K562 (cell line): Measurements from ENCODE around the gene ATE1. TPM values are rescaled to one million over a fixed set of nuclear protein-coding genes. Genes with fewer than 3 reads are reported as not detected.

Experiments used
- ATAC-seq: fragments of 200-7000 bp; cut with Tn5 transposase; 3 replicates; pipeline ENCODE4 v1.9.1; 2020; ENCODE audit warnings: moderate library complexity
- BruUV-seq: library from RNA; stranded (reverse); fragments of 400-500 nt; replicated peaks from 2 replicates; lab custom pipeline; 2021; lab: Mats Ljungman, UMichigan
- CTCF ChIA-PET: fragments of 300-600 bp; formaldehyde crosslinking; extraction: SDS; loops from one replicate; lab custom pipeline; 2021; ENCODE audit warnings: low intra/inter-chr PET ratio; lab: Yijun Ruan, JAX
- POLR2A ChIA-PET: fragments of 300-600, 350-650 bp; sonication (Branson Sonifier 250); formaldehyde crosslinking; extraction: SDS; loops from one replicate; lab custom pipeline; 2021; ENCODE audit warnings: antibody characterized with exemption, inconsistent platforms; lab: Yijun Ruan, JAX
- DNase-seq, 4 experiments: peaks; one replicate each; pipeline versions ENCODE4 v3.0.0 to v3.0.0-alpha.2; 2011 to 2018; ENCODE audit warnings: low spot score in 3 of 4, mixed read lengths in 3 of 4; ENCODE audit errors: extremely low read depth in 1 of 4
- FAIRE-seq: peaks from 2 replicates; lab custom pipeline; 2011; peaks lifted over from hg19 to GRCh38; lab: Jason Lieb, UNC
- H2AFZ ChIP-seq: 2 replicates; pipeline ENCODE4 v1.6.0; 2011; ENCODE audit warnings: low read depth, low read length, control low read depth, inconsistent platforms
- H3K27ac ChIP-seq: fragments of 200-600 bp; 3 replicates; pipeline ENCODE4 v1.8.0; 2011; ENCODE audit warnings: low read depth, mild to moderate bottlenecking, control low read depth, inconsistent platforms, low read length, moderate library complexity, mixed read lengths; ENCODE audit errors: extremely low read depth
- H3K27me3 ChIP-seq, 2 experiments: fragments of 300-600 bp in 1 of 2; 2 replicates in 1 of 2; 3 replicates in 1 of 2; pipeline versions ENCODE4 v1.6.0 to v1.8.0; 2011; ENCODE audit warnings: inconsistent platforms in 2 of 2, low read length in 2 of 2, mild to moderate bottlenecking in 1 of 2, mixed read lengths in 1 of 2, moderate library complexity in 1 of 2; ENCODE audit not compliant: control insufficient read depth in 2 of 2, insufficient read depth in 2 of 2
- H3K36me3 ChIP-seq: fragments of 300-600 bp; 3 replicates; pipeline ENCODE4 v1.8.0; 2011; ENCODE audit warnings: mild to moderate bottlenecking, low read length, inconsistent platforms; ENCODE audit not compliant: control insufficient read depth, insufficient read depth
- H3K4me1 ChIP-seq, 2 experiments: fragments of 200-600 bp in 1 of 2; replicated peaks in 1 of 2; 2 replicates in 1 of 2; 3 replicates in 1 of 2; pipeline versions ENCODE4 v1.5.1 to v1.8.0; 2011; ENCODE audit warnings: inconsistent platforms in 2 of 2, low read length in 2 of 2, mild to moderate bottlenecking in 1 of 2, mixed read lengths in 1 of 2, moderate library complexity in 1 of 2; ENCODE audit not compliant: control insufficient read depth in 2 of 2, insufficient read depth in 2 of 2
- H3K4me2 ChIP-seq: 2 replicates; pipeline ENCODE4 v1.6.1; 2011; ENCODE audit warnings: low read length, control low read depth, inconsistent platforms, mixed read lengths; ENCODE audit not compliant: insufficient read depth
- H3K4me3 ChIP-seq: fragments of 200-600 bp; sonication (generic), shearing (Covaris generic); 2 replicates; pipeline ENCODE4 v1.5.1; 2016; ENCODE audit warnings: control low read depth, inconsistent platforms
- H3K79me2 ChIP-seq: fragments of 200-600 bp; 3 replicates; pipeline ENCODE4 v1.8.0; 2011; ENCODE audit warnings: low read length, inconsistent platforms; ENCODE audit not compliant: control insufficient read depth, insufficient read depth
- H3K9ac ChIP-seq, 2 experiments: 2 replicates each; pipeline versions ENCODE4 v1.6.0 to v1.6.1; 2011; ENCODE audit warnings: low read depth in 2 of 2, low read length in 2 of 2, control low read depth in 1 of 2, inconsistent platforms in 1 of 2, mild to moderate bottlenecking in 1 of 2, mixed read lengths in 1 of 2; ENCODE audit not compliant: insufficient read depth in 1 of 2
- H3K9me1 ChIP-seq: one replicate; pipeline ENCODE4 v1.6.0; 2011; ENCODE audit warnings: inconsistent platforms, mild to moderate bottlenecking, low read length, moderate library complexity; ENCODE audit not compliant: control insufficient read depth, insufficient read depth
- H3K9me3 ChIP-seq: replicated peaks from 2 replicates; pipeline ENCODE4 v1.5.1; 2011; ENCODE audit warnings: low read depth, low read length, inconsistent platforms; ENCODE audit not compliant: control insufficient read depth, insufficient read depth
- H4K20me1 ChIP-seq: replicated peaks from 2 replicates; pipeline ENCODE4 v1.6.1; 2011; ENCODE audit warnings: low read length, inconsistent platforms, mixed read lengths; ENCODE audit not compliant: control insufficient read depth, insufficient read depth
- ARID3B ChIP-seq: fragments of 250-450 bp; sonication (Bioruptor Pico); IDR thresholded peaks from 2 replicates; pipeline ENCODE4 v1.4.0; 2020; ENCODE audit warnings: borderline replicate concordance
- ESRRB ChIP-seq: fragments of 250-450 bp; sonication (Bioruptor Pico); IDR thresholded peaks from 2 replicates; pipeline ENCODE4 v1.5.0; 2020; ENCODE audit warnings: mild to moderate bottlenecking, moderate library complexity, borderline replicate concordance
- HLTF ChIP-seq: fragments of 450-650 bp; IDR thresholded peaks from 2 replicates; pipeline ENCODE4 v1.6.1; 2016
- KLF10 ChIP-seq: fragments of 250-450 bp; sonication (Bioruptor Pico); IDR thresholded peaks from 2 replicates; pipeline ENCODE4 v1.6.1; 2021; ENCODE audit warnings: matching md5 sums
- OTX1 ChIP-seq: fragments of 450-650 bp; formaldehyde crosslinking; IDR thresholded peaks from 2 replicates; pipeline ENCODE4 v1.4.0; 2022; ENCODE audit warnings: mild to moderate bottlenecking
- PTTG1 ChIP-seq: fragments of 450-650 bp; IDR thresholded peaks from 2 replicates; pipeline ENCODE4 v1.6.1; 2016; ENCODE audit warnings: low read depth, mild to moderate bottlenecking, missing genetic modification characterization, missing compliant biosample characterization
- SP2 ChIP-seq: IDR thresholded peaks from 2 replicates; pipeline ENCODE4 v1.6.1; 2011; ENCODE audit warnings: mild to moderate bottlenecking, low read depth, low read length, moderate library complexity; ENCODE audit not compliant: poor library complexity, severe bottlenecking; ENCODE audit errors: extremely low read depth
- ZNF436 ChIP-seq: fragments of 250-450, 450-650 bp; sonication (Bioruptor Pico); formaldehyde crosslinking; IDR thresholded peaks from 2 replicates; pipeline ENCODE4 v1.7.0; 2020; ENCODE audit warnings: mild to moderate bottlenecking
- ZNF655 ChIP-seq: fragments of 250-450 bp; sonication (Bioruptor Pico); IDR thresholded peaks from 2 replicates; pipeline ENCODE4 v1.5.0; 2021
- ZNF717 ChIP-seq: fragments of 250-450 bp; sonication (Bioruptor Pico); IDR thresholded peaks from 2 replicates; pipeline ENCODE4 v1.5.0; 2021
- WGBS: fragments of 100-300 bp; shearing (Covaris generic); methylation state at CpG from one replicate; pipeline ENCODE4 v1.1.6; 2016; ENCODE audit warnings: low coverage, mixed read lengths; ENCODE audit not compliant: insufficient coverage; ENCODE audit errors: missing lambda C conversion rate; 5-methylcytosine and 5-hydroxymethylcytosine counted together
- in situ Hi-C: fragments of 300-500 bp; cut with MboI; formaldehyde crosslinking; loops from 4 replicates; pipeline ENCODE4 v1.15.0; 2018; ENCODE audit warnings: inconsistent platforms, mixed read lengths
- intact Hi-C: fragments of 100-400 bp; cut with micrococcal nuclease; formaldehyde crosslinking; loops from 2 replicates; pipeline ENCODE4 v1.14.2; 2022
- polyA plus RNA-seq, 8 experiments: library from polyadenylated mRNA; depleted of rRNA in 4 of 8; stranded (reverse) in 5 of 8; unstranded in 3 of 8; fragments of >200 nt; fragmentation: Nextera tagmentation in 2 of 8; fragmentation: Illumina TruSeq in 1 of 8; extraction: Ambion mirVana in 2 of 8; extraction: Trizol in 1 of 8; gene quantifications; 2 replicates each; pipeline versions ENCODE4 v1.2.1 to v1.2.3, GENCODE V29; 2011 to 2014; ENCODE audit warnings: inconsistent platforms in 1 of 8, missing spikeins in 1 of 8
- total RNA-seq, 7 experiments: library from RNA; depleted of rRNA in 6 of 7; stranded (reverse); fragments of >200 nt in 6 of 7; fragmentation: Illumina TruSeq in 2 of 7; extraction: Trizol in 2 of 7; gene quantifications; 2 replicates each; pipeline versions ENCODE4 v1.2.1 to v1.2.3, GENCODE V29; 2011 to 2021; ENCODE audit warnings: low replicate concordance in 1 of 7

The ATE1 gene
- total and polyA plus RNA-seq, 9 of the 15 experiments (the other 6 are each of a cell fraction or from before 2014, with no cell fraction given) = 3.0 to 14.2 (median 8.8) TPM

- Histone ChIP-seq H4K20me1 (no peaks in the 10 kb centered on the region), H3K9me3 (no peaks in the 10 kb centered on the region), H3K27ac (no peak overlapping the region), H3K79me2 (no peaks in the 10 kb centered on the region), H2AFZ (no peak overlapping the region), H3K27me3 (no peaks in the 10 kb centered on the region), H3K4me3 (no peak overlapping the region), H3K4me1 (peaks cover 0 to 2% of the 10 kb centered on the region in 2 experiments; a peak in 3 of 5 replicates), H3K36me3 (no peaks in the 10 kb centered on the region), H3K9me1 (no peaks in the 10 kb centered on the region), H3K9ac (no peak overlapping the region), H3K4me2 (no peak overlapping the region)
- BruUV-seq = no TSS peak
- no peak for TF ChIP-seq HLTF
- no peak for TF ChIP-seq ZNF655
- no peak for TF ChIP-seq ARID3B (CRISPR knock-in tag)
- no peak for TF ChIP-seq SP2
- no peak for TF ChIP-seq ZNF717 (CRISPR knock-in tag)
- TF ChIP-seq ESRRB (CRISPR knock-in tag) = no peak
- TF ChIP-seq ZNF436 (CRISPR knock-in tag) = no peak
- no peak for TF ChIP-seq KLF10
- no peak for TF ChIP-seq PTTG1
- no peak for TF ChIP-seq OTX1 (CRISPR knock-in tag)
- CTCF ChIA-PET = no interaction called here
- intact Hi-C loops (no loop called here), in situ Hi-C loops (no loop called here)
- no peak for ATAC-seq
- POLR2A ChIA-PET = no interaction called here
- WGBS = 93% methylated on average over 3 of the region's 4 CpGs
- FAIRE-seq = no peak
- no peak for DNase-seq
These were observed 88.9 kb downstream of the ATE1 start for GRCh38 chr10:121838931-121839330.
